ENCODE data around the gene DOCK2. TPM values are rescaled to one million over a fixed set of nuclear protein-coding genes. Genes with fewer than 3 reads are reported as not detected.

Gene DOCK2
- total RNA-seq, 2 experiments from 2014 or later: 161 to 205 TPM

GRCh38 chr5:169728418-169728817 is 91.3 kb downstream of the DOCK2 start:
- H2AFZ ChIP-seq (ENCODE audit: low read length): no peak overlapping the region
- no peak overlapping the region for H3K4me2 ChIP-seq (ENCODE audit: low read length)
- POLR2A ChIA-PET: interaction anchor here (1.8 kb wide), 1 partner anchor 10 kb away, joined by 4 read pairs; no protein-coding TSS in a partner anchor
- no peak overlapping the region for H3K27ac ChIP-seq (ENCODE audit: low read depth, low read length, poor library complexity, severe bottlenecking)
- no TSS peak for BruUV-seq (replicated peaks)
- TF ChIP-seq EZH2phosphoT487 (IDR thresholded peaks at IDR 0.05; ENCODE audit: borderline replicate concordance, low read depth, low read length) (no peak), CTCF (conservative IDR thresholded peaks at IDR 0.05; ENCODE audit: low read length) (no peak)
- no peak overlapping the region for H3K4me3 ChIP-seq (ENCODE audit: low read depth, low read length, poor library complexity, severe bottlenecking)
- no peak for DNase-seq (ENCODE audit: low spot score)
- H3K79me2 ChIP-seq (ENCODE audit: insufficient read depth, low read depth, low read length): peaks cover 5% of the 10 kb centered on the region; the same call in 1 of the 2 replicates
- H3K36me3 ChIP-seq (ENCODE audit: insufficient read depth, low read length): peaks cover 89% of the 10 kb centered on the region
- intact Hi-C loops (cut with micrococcal nuclease; ENCODE audit: unreplicated experiment): no loop called here
- peaks cover under 1% of the 10 kb centered on the region; the same call in 1 of the 2 replicates for H3K9me3 ChIP-seq (ENCODE audit: low read length)
- H3K9me2 ChIP-seq (ENCODE audit: insufficient read depth, low read length): no peaks in the 10 kb centered on the region
- H4K20me1 ChIP-seq (ENCODE audit: insufficient read depth, low read length): no peaks in the 10 kb centered on the region
- CTCF ChIA-PET (ENCODE audit: unreplicated experiment): no interaction called here
- H3K4me1 ChIP-seq (ENCODE audit: insufficient read depth, low read length, poor library complexity, severe bottlenecking): no peaks in the 10 kb centered on the region

- no peaks in the 10 kb centered on the region for H3K4me1 ChIP-seq (ENCODE audit: insufficient read depth, low read length, poor library complexity, severe bottlenecking)
- ChIA-PET POLR2A (no interaction called here), CTCF (ENCODE audit: unreplicated experiment) (no interaction called here)
- TF ChIP-seq CTCF (conservative IDR thresholded peaks at IDR 0.05; ENCODE audit: low read length) (no peak), EZH2phosphoT487 (IDR thresholded peaks at IDR 0.05; ENCODE audit: borderline replicate concordance, low read depth, low read length) (no peak)
- peaks cover 8% of the 10 kb centered on the region; the same call in 1 of the 2 replicates for H3K9me3 ChIP-seq (ENCODE audit: low read length)
- no peaks in the 10 kb centered on the region for H3K9me2 ChIP-seq (ENCODE audit: insufficient read depth, low read length)
- no peak for DNase-seq (ENCODE audit: low spot score)
- H4K20me1 ChIP-seq (ENCODE audit: insufficient read depth, low read length): no peaks in the 10 kb centered on the region
- intact Hi-C loops (cut with micrococcal nuclease; ENCODE audit: unreplicated experiment): no loop called here
- H3K79me2 ChIP-seq (ENCODE audit: insufficient read depth, low read depth, low read length): peaks cover 8% of the 10 kb centered on the region; the same call in 1 of the 2 replicates
- H3K4me3 ChIP-seq (ENCODE audit: low read depth, low read length, poor library complexity, severe bottlenecking): no peak overlapping the region
- H3K27ac ChIP-seq (ENCODE audit: low read depth, low read length, poor library complexity, severe bottlenecking): no peak overlapping the region
- H2AFZ ChIP-seq (ENCODE audit: low read length): no peak overlapping the region
- no peak overlapping the region for H3K4me2 ChIP-seq (ENCODE audit: low read length)
- BruUV-seq (replicated peaks): no TSS peak
- peaks cover 95% of the 10 kb centered on the region for H3K36me3 ChIP-seq (ENCODE audit: insufficient read depth, low read length)
These were observed 94.1 kb downstream of the DOCK2 start for GRCh38 chr5:169731221-169731620.

DNA sequence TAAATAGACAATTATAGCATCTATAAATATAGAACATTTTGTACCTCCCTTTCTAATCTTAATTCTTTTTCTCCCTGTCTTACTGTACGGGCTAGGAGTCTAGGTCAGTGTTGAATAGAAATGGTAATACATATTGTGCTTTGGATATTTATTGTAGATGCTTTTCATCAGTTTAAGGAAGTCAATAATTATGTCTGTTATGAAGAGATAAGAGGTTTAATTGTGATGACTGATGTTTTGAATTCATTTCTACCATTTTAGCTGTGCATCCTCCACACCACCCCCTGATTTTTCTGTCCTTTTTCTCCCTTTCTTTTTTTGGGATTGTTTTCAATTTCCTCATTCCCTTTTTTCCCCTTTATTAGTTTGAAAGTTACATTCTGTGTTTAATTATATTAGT is 95.8 kb downstream of the DOCK2 start:
- Histone ChIP-seq H3K4me3 (ENCODE audit: low read depth, low read length, poor library complexity, severe bottlenecking) (no peak overlapping the region), H2AFZ (ENCODE audit: low read length) (no peak overlapping the region), H3K36me3 (ENCODE audit: insufficient read depth, low read length) (peaks cover 95% of the 10 kb centered on the region), H3K4me1 (ENCODE audit: insufficient read depth, low read length, poor library complexity, severe bottlenecking) (no peaks in the 10 kb centered on the region), H4K20me1 (ENCODE audit: insufficient read depth, low read length) (no peaks in the 10 kb centered on the region), H3K79me2 (ENCODE audit: insufficient read depth, low read depth, low read length) (peaks cover 5% of the 10 kb centered on the region; the same call in 1 of the 2 replicates), H3K9me2 (ENCODE audit: insufficient read depth, low read length) (no peaks in the 10 kb centered on the region), H3K27ac (ENCODE audit: low read depth, low read length, poor library complexity, severe bottlenecking) (no peak overlapping the region), H3K4me2 (ENCODE audit: low read length) (no peak overlapping the region), H3K9me3 (ENCODE audit: low read length) (peaks cover 8% of the 10 kb centered on the region; the same call in 1 of the 2 replicates)
- CTCF ChIA-PET (ENCODE audit: unreplicated experiment): no interaction called here
- no peak for DNase-seq (ENCODE audit: low spot score)
- intact Hi-C loops (cut with micrococcal nuclease; ENCODE audit: unreplicated experiment): no loop called here
- no TSS peak for BruUV-seq (replicated peaks)
- POLR2A ChIA-PET: interaction anchor here (0.7 to 1.8 kb wide), 5 partner anchors 8 to 61 kb away, joined by 3 to 8 read pairs (median 4); no protein-coding TSS in a partner anchor
- no peak for TF ChIP-seq CTCF (conservative IDR thresholded peaks at IDR 0.05; ENCODE audit: low read length)
- TF ChIP-seq EZH2phosphoT487 (IDR thresholded peaks at IDR 0.05; ENCODE audit: borderline replicate concordance, low read depth, low read length): no peak

All from OCI-LY7 (cell line).